ENCODE measurements around the gene PNPO.

Gene PNPO

DNA sequence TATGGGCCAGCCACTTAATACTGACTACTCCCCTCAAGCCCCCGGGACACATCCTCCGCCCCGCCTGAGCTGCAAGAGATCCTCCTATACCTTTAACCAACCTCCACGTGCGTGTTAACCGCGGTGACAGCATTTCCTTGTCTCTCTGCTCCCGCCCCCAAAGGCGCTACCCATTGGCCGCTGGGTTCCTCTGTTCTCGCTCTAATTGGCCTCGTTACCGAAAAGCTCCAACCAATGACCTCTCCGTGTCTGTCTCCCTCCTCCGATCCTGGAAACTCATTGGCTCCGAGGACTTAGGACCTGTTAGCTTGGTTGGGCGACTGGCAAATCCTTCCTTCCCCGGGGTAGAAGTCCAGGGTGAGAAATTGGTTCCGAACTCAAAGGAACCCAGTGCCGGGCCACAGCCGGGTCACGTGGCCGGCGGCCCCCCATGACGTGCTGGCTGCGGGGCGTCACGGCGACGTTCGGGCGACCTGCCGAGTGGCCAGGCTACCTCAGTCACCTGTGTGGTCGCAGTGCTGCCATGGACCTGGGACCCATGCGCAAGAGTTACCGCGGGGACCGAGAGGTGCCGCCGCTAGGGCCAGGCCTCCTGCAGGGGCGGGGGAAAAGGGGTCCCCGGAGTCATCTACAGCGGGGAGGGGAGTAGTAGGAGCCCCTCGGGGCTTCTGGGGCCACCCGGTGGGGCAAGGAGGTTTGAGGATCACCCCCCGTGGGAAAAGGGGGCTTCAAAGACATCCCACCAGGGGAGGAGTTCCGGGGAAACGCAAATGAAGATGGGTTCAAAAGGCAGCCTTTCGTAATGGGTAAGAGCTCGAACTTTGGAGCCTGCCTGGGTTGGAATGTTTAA is at the start of gene PNPO:
Gene PNPO (plus strand): TSS at position 326 of the 850 bp plus-strand sequence. CDS start 105 bp downstream, at position 431.
- peak within 1 kb of the TSS; percentile 66 to 88 for H3K27ac ChIP-seq

DNA sequence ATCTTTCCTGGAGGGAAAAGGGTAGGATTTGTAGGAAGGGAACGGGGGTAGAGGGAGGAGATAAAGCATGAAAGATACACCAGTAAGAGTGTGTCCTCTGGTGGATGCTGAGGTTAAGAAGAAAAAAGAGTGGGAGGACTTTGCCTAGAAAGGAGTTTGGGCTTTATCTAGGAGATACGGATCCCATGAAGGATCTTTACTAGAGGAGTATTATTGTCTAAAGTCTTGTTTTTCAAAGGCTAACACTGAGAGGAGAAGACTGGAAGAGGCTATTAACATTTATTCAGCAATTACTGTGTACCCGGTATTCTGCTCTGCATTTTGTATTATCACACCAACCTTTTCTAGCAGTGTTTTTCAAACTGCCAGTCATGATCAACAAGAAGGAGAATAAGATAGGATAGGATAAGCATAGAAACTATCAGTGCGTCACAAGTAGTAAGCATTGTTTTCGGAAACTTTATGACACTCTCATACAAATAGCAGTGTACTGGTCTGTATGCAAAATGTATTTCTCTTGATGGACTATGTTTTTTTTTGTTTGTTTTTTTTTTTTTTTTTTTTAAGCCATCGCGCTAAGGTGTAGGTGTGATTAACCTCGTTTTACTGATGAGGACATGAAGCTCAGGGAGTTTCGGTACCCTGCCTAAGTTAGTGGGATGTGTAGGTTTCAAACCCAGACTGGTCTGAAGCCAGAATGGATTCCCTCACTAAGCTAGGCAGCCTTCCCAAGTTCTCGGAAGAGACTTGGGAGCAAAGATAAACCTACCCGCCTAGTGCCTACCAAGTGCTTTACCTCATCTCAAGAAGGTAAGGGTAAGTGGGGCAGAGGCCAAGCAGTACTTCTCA is 46.6 kb upstream of the PNPO start:
- TF ChIP-seq, protein P1, sequence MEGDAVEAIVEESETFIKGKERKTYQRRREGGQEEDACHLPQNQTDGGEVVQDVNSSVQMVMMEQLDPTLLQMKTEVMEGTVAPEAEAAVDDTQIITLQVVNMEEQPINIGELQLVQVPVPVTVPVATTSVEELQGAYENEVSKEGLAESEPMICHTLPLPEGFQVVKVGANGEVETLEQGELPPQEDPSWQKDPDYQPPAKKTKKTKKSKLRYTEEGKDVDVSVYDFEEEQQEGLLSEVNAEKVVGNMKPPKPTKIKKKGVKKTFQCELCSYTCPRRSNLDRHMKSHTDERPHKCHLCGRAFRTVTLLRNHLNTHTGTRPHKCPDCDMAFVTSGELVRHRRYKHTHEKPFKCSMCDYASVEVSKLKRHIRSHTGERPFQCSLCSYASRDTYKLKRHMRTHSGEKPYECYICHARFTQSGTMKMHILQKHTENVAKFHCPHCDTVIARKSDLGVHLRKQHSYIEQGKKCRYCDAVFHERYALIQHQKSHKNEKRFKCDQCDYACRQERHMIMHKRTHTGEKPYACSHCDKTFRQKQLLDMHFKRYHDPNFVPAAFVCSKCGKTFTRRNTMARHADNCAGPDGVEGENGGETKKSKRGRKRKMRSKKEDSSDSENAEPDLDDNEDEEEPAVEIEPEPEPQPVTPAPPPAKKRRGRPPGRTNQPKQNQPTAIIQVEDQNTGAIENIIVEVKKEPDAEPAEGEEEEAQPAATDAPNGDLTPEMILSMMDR (IDR thresholded peaks at IDR 0.05), result no peak
- H3K27ac ChIP-seq, result peak overlapping the region; percentile 92 to 96
- DNase-seq (ENCODE audit: low spot score), result no peak

More for the DNA sequence above, at the start of gene PNPO:
- TF ChIP-seq, protein P1 (IDR thresholded peaks at IDR 0.05), result no peak
- peak within 1 kb of the TSS; percentile 87 for H3K4me3 ChIP-seq
- DNase-seq (ENCODE audit: low spot score), result peak; percentile 98

DNA sequence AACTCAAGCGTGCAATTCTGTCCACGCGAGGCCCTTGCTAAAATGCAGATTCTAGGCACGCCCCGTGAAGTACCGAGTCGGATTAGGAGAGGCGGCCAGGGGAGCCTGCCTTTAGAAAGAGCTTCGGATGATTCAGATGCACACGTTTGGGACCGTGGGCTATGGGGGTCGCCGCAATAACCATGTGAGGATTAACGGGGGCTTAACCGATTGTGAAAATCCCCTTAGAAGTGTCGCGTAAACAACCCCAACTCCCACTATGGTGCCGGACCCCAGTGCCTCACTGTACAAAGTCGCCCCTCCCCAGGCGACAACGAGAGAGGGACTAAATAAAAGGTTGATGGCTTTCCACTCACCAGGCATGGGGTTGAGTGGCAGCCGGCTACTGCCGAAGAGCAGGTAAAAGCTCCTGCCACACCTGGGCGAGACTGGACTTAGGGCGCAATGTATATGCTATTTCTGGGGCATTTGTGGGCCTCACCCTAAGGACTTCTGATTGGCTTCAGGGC is 46.0 kb upstream of the PNPO start:
- peak overlapping the region; percentile 85 for H3K4me3 ChIP-seq
- H3K27ac ChIP-seq, result peak overlapping the region; percentile 92 to 96
- DNase-seq (ENCODE audit: low spot score), result no peak
- TF ChIP-seq, protein P1 (IDR thresholded peaks at IDR 0.05), result no peak

More for the DNA sequence above, 46.6 kb upstream of the PNPO start:
- H3K4me3 ChIP-seq, result peak overlapping the region; percentile 85

DNA sequence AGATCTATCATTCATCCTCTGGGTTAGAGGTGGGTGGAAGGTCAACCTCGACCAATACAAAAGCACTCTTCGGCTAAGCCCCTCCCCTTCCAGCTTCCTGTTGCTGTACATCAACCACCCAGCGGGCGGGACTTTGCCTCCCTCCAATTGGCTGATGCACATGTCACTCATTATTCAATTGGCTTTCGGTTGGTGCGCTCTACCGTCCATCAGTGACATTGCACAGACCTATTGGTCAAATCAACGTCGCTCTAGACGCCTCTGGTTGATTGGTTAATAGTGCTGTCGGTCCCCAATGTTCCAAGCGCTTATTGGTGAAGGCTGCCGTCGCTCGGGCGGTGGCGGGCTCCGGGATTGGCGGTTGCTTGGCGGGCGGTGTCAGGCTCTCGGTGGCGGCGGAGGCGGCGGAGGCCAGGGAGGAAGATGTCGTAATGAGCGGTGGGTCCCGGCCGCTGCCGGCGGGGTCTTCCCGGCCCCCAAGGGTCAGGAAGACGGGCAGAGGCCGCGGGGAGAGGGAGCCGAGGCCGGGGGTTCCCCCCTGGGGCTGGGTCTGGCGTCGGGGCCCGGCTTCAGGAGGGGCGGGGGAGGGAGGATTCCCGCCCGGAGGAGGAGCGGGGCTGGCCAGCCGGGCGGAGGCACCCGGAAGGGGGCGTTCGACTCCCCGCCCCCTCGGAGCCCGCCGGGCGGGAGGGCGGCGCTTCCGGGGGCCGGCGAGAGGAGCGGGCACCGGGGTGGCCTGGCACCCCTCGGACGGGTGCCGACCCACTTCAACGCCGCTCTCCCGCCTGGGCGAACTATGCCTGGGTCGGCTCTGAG is 45.3 kb upstream of the PNPO start, which contains the start of gene SP2:
Gene SP2 (plus strand): TSS at position 381 of the 816 bp plus-strand sequence. CDS start 51 bp downstream, at position 432.
- peak; percentile 100 for DNase-seq (ENCODE audit: low spot score)
- Histone ChIP-seq H3K4me3 (peak within 1 kb of the TSS; percentile 85), H3K27ac (peak within 1 kb of the TSS; percentile 100)
- TF ChIP-seq, protein P1 (IDR thresholded peaks at IDR 0.05), result no peak

DNA sequence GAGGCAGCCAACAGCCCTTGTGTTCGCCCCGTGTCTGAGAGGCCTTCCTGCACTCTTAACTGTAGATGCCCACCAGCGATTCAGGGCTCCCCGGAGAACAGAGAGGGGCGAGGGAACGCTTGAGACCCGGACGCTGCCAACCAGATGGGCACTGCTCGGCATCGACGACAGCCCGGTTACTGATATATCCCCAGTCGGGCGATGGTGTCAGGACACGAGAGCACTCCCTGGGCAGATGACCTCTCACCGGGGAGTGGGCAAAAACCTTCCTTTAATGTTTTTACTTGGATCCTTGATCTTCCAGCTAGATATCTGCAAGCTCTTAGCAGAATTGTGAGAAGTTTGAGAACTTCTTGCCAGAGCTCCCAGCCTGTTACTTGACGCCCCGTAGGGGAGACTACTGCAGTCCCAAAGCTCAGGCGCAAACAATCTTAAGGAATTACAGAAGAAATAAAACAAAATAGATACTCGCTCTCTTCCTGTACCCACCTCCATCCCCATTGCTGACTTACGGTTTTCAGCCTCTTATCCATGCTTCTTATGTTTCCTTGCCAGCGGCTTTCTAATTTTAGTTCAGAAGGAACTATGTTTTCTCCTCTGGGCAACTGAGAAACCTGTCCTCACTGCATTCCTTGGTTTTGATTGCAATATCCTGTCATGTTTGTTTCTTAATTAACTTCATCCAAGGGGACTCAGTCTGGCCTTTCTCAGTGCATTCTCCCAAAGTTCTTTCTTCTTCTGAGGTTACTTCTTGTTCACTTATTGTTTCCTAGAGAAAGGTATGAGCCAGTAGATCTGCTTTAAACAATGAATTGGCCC is 44.5 kb upstream of the PNPO start:
- TF ChIP-seq, protein P1 (IDR thresholded peaks at IDR 0.05), result no peak
- Histone ChIP-seq H3K27ac (peak overlapping the region; percentile 100), H3K4me3 (peak overlapping the region; percentile 76)
- no peak for DNase-seq (ENCODE audit: low spot score)
